Mucosa of rectum (tissue), 2 donors: ENCODE data around the gene DIAPH3.

Experiments
- H3K27ac ChIP-seq, 2 donors: one replicate each; pipeline ENCODE4 v1.7.0; 2013; ENCODE audit warnings: inconsistent platforms in 2 of 2, low read depth in 2 of 2, low read length in 2 of 2
- H3K27me3 ChIP-seq, 2 donors: one replicate each; pipeline ENCODE4 v1.7.0; 2013; ENCODE audit warnings: low read length in 2 of 2; ENCODE audit not compliant: control insufficient read depth in 2 of 2, insufficient read depth in 2 of 2
- H3K36me3 ChIP-seq, 2 donors: one replicate each; pipeline ENCODE4 v1.7.0; 2013; ENCODE audit warnings: low read length in 2 of 2; ENCODE audit not compliant: control insufficient read depth in 2 of 2, insufficient read depth in 2 of 2
- H3K4me1 ChIP-seq, 2 donors: one replicate each; pipeline ENCODE4 v1.7.0; 2013; ENCODE audit warnings: low read length in 2 of 2, mild to moderate bottlenecking in 1 of 2; ENCODE audit not compliant: control insufficient read depth in 2 of 2, insufficient read depth in 2 of 2
- H3K4me3 ChIP-seq, 2 donors: one replicate each; pipeline ENCODE4 v1.7.0; 2013; ENCODE audit warnings: low read length in 2 of 2
- H3K9ac ChIP-seq, 2 donors: one replicate each; pipeline ENCODE4 v1.7.0; 2013; ENCODE audit warnings: low read length in 2 of 2, low read depth in 1 of 2, mild to moderate bottlenecking in 1 of 2
- H3K9me3 ChIP-seq, 2 donors: one replicate each; pipeline ENCODE4 v1.7.0; 2013; ENCODE audit warnings: low read length in 2 of 2; ENCODE audit not compliant: control insufficient read depth in 2 of 2
- donor health status: healthy.
- donor health status: Normal muscosa, but diverticular disease.

The DIAPH3 gene

GRCh38 chr13:60028021-60028420 lies 135.7 kb downstream of the DIAPH3 start:
- Histone ChIP-seq H3K27me3 (no peaks in the 10 kb centered on the region), H3K27ac (no peak overlapping the region), H3K4me3 (no peak overlapping the region)

DNA sequence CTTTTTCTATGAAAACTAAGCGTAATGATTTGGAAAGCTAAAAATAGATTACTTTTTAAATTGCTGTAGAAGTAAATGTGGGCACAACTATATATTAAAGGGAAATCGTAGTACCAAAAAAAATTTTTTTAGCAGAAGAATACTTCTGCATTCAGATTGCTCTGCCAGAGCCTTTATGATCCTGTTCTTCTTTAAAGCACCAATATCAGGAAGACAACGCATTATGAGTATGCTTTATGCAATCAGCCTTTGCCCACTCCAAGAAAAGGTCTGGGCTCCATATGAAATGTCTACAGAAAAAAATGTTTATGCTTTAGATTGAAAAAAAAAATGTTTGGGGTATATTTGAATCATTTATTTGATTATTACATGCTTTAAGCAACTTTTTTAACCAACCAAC lies 137.4 kb downstream of the DIAPH3 start:
- Histone ChIP-seq H3K4me3 (no peak overlapping the region), H3K36me3 (no peaks in the 10 kb centered on the region), H3K9ac (no peak overlapping the region), H3K27me3 (no peaks in the 10 kb centered on the region), H3K4me1 (no peaks in the 10 kb centered on the region), H3K27ac (no peak overlapping the region), H3K9me3 (no peaks in the 10 kb centered on the region)

More at GRCh38 chr13:60028021-60028420, 135.7 kb downstream of the DIAPH3 start:
- Histone ChIP-seq H3K9me3 (no peaks in the 10 kb centered on the region), H3K36me3 (no peaks in the 10 kb centered on the region), H3K4me1 (no peaks in the 10 kb centered on the region), H3K9ac (no peak overlapping the region)

DNA sequence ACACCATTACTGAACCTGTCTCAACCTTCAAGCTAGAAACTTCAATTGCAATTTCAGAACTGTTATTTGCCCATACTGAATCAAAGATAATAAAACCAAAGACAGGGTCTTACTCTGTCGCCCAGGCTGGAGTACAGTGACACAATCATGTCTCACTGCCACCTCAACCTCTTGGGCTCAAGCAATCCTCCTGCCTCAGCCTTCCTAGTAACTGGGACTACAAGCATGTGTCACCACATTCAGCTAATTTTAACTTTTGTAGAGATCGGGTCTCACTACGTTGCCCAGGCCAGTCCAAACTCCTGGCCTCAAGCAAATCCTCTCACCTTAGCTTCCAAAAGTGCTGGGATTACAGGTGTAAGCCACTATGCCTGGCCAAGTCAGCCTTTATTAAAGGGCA lies 143.4 kb downstream of the DIAPH3 start:
- no peaks in the 10 kb centered on the region for H3K36me3 ChIP-seq
- H3K4me3 ChIP-seq = no peak overlapping the region
- no peaks in the 10 kb centered on the region for H3K9me3 ChIP-seq
- no peak overlapping the region for H3K27ac ChIP-seq
- H3K4me1 ChIP-seq = no peaks in the 10 kb centered on the region
- no peaks in the 10 kb centered on the region for H3K27me3 ChIP-seq
- no peak overlapping the region for H3K9ac ChIP-seq

DNA sequence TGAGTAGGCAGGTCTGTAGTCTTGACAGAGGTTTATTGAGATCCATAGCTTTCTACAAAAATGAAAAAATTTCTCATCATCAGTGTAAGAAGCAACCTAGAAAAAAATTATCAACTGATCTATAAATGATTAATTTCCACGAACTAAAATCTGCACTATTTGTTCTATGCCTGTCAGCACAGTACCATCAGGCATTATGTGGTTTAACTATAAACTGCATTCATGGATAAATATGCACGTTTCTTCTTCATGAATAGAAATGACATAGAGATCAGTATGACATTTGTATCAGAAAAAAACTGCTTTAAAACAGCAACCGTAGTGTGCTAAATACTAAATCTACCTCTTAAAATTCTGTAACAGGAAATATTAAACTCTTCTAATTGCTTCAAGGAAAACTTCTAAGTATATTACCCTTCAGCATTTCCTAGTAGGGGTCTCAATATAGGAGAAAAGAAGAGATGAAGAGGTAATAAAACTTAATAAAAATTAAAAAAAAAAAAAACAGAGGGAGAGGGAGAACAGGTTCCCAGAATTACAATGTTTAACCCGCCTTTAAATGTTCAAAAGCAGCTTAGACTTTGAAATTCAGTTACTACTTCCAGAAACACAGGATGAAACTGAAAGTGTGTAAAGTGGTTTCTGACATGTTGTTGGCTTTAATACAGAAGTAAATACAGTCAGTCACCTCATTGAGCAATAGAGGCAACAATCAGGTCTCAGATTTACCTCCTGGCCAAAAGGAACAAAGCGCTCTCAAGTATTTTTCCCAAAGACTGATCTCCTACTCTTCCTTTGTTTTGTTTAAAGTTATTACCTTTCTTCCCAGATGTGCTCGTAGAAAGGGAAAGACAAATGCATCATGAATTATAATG lies 144.4 kb downstream of the DIAPH3 start:
- Histone ChIP-seq H3K9ac (no peak overlapping the region), H3K4me3 (peak overlapping the region in 1 of 2 donors; percentile 20), H3K27ac (no peak overlapping the region), H3K4me1 (no peaks in the 10 kb centered on the region), H3K27me3 (no peaks in the 10 kb centered on the region), H3K36me3 (no peaks in the 10 kb centered on the region), H3K9me3 (no peaks in the 10 kb centered on the region)

- Histone ChIP-seq H3K27ac (no peak overlapping the region), H3K9ac (no peak overlapping the region), H3K4me3 (no peak overlapping the region), H3K4me1 (no peaks in the 10 kb centered on the region), H3K36me3 (no peaks in the 10 kb centered on the region), H3K27me3 (no peaks in the 10 kb centered on the region), H3K9me3 (no peaks in the 10 kb centered on the region)
Observed at GRCh38 chr13:60018536-60018935, 145.2 kb downstream of the DIAPH3 start.

- Histone ChIP-seq H3K27ac (no peak overlapping the region), H3K36me3 (no peaks in the 10 kb centered on the region), H3K9ac (no peak overlapping the region), H3K9me3 (no peaks in the 10 kb centered on the region), H3K4me3 (no peak overlapping the region), H3K4me1 (peaks cover 0 to 3% of the 10 kb centered on the region in 2 donors), H3K27me3 (no peaks in the 10 kb centered on the region)
Observed at GRCh38 chr13:60016229-60016628, 147.5 kb downstream of the DIAPH3 start.

DNA sequence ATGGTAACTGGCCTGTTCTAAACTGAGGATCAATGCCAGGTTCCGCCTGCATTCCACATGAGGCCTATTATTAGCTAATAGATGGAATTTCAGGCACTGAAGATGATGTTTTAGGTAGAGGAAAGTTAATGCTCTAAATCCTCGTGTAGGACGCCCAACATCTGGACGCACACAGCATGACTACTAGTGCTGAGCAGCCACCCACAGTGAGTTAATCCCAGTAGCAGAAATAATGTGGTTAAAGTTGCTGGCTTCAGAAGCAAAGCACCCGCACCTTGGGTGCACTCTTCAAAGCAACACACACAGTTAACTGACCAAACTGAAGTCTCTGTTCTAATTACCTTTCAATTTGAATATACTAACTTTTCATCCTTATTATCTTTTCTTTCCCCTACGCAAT lies 150.6 kb downstream of the DIAPH3 start:
- Histone ChIP-seq H3K27ac (peak overlapping the region; percentile 27 to 67), H3K27me3 (no peaks in the 10 kb centered on the region), H3K4me3 (no peak overlapping the region), H3K36me3 (no peaks in the 10 kb centered on the region), H3K4me1 (peaks cover 3 to 12% of the 10 kb centered on the region in 2 donors), H3K9me3 (no peaks in the 10 kb centered on the region), H3K9ac (no peak overlapping the region)

DNA sequence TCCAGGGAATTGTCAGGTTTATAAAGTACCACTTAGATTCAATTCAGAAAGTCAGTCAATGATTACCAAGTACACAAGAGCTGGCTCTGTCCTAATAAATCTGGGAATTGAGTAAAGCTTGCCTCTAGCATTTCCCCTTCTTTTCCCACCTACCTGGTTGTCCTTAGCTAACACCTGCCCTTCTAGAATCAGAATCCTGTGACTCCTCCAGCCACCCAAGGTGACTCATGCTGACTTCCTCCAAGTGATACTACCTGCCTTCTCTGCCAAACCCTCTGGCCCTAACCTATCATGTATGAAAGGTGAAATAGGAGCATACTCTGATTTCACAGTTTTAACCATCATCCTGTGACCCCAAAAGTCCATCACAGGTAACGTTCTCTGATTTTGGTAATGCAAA lies 151.2 kb downstream of the DIAPH3 start:
- no peaks in the 10 kb centered on the region for H3K27me3 ChIP-seq
- H3K4me1 ChIP-seq = peaks cover 3 to 12% of the 10 kb centered on the region in 2 donors
- H3K9me3 ChIP-seq = no peaks in the 10 kb centered on the region
- no peak overlapping the region for H3K9ac ChIP-seq
- H3K27ac ChIP-seq = peak overlapping the region; percentile 27 to 67
- H3K36me3 ChIP-seq = no peaks in the 10 kb centered on the region
- no peak overlapping the region for H3K4me3 ChIP-seq

DNA sequence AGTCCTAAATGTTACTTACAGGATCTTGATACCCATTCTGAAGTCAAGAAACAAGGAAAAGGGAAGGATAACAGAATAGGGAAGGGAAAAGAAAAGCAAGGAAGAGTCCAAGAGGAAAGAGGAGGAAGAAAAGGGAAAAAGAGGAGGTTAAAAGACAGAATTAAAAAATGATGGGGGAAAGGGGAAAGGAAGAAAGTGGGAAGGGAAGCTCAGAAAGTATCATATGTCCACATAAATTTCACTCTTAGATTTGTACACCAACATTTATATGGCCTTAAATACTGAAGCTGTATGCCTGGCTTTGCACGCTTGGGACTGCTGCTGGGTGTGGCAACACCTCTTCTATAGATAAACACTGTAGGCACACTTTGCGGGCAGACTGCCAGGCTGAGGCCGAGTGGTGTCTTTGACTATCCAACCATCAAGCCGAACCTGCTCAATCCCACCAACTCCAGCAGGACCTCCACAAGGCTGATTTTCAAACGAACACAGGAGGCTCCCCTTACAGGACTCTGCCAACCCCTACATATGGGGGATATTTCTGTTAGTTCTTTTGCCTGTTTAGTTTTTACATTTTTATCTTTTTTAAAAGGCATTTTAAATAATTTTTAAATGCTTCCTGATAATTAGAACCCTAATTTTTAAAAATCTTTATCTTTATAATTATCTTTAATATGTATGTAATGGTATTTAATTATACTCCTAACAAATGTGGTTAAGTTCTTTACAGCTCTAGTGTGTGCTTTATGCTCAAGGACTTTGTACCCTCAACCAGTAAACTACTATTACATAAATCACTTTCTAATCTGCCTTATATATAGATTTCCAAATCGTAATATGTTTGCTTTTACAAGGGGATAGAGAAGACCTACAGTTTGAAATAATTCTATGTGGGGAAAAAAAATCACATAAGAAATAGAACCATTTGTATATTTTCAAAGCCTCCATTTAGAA lies 154.2 kb downstream of the DIAPH3 start:
- Histone ChIP-seq H3K4me1 (peaks cover 3 to 12% of the 10 kb centered on the region in 2 donors), H3K9ac (no peak overlapping the region), H3K27me3 (no peaks in the 10 kb centered on the region), H3K27ac (peak overlapping the region; percentile 52 to 78), H3K36me3 (no peaks in the 10 kb centered on the region), H3K4me3 (peak overlapping the region; percentile 28 to 34), H3K9me3 (no peaks in the 10 kb centered on the region)

DNA sequence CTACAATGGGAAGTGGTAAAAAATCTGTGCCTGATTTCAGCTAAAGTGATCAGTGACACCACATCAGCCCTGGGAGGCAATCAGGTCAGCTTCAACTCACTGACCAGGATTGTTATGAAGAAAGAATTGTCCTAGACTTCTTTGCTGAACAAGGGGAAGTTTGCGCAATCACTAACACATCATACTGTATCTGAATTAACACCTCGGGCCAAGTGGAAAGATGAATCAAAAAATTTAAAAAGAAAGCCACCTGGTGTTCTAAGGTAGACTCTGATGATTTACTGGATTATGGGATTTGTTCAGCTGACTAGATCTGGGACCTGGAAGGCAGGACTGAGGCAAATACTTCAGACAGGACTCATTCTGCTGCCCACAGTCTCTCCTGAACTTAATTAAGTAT lies 161.8 kb downstream of the DIAPH3 start:
- Histone ChIP-seq H3K36me3 (no peaks in the 10 kb centered on the region), H3K27me3 (no peaks in the 10 kb centered on the region), H3K27ac (no peak overlapping the region), H3K4me3 (no peak overlapping the region), H3K4me1 (peaks cover 0 to 4% of the 10 kb centered on the region in 2 donors), H3K9ac (no peak overlapping the region), H3K9me3 (no peaks in the 10 kb centered on the region)
